Trophoblast cell (in vitro differentiated cells and primary cell): ENCODE results near the gene CYP4A22.

ENCODE experiments used
- DNase-seq, 2 donors: peaks; one replicate each; pipeline ENCODE4 v3.0.0-alpha.2; 2016
- H2AFZ ChIP-seq: 2 replicates; pipeline ENCODE4 v1.6.1; 2013; ENCODE audit warnings: low read length, moderate library complexity, mild to moderate bottlenecking; ENCODE audit not compliant: insufficient read depth, poor library complexity
- H2AK5ac ChIP-seq: 2 replicates; pipeline ENCODE4 v1.6.1; 2013; ENCODE audit warnings: mild to moderate bottlenecking, low read length
- H2BK120ac ChIP-seq: 2 replicates; pipeline ENCODE4 v1.6.1; 2013; ENCODE audit warnings: low read length, mild to moderate bottlenecking, moderate library complexity; ENCODE audit not compliant: insufficient read depth, poor library complexity
- H2BK12ac ChIP-seq: 2 replicates; pipeline ENCODE4 v1.6.1; 2013; ENCODE audit warnings: mild to moderate bottlenecking, low read length, moderate library complexity
- H2BK5ac ChIP-seq: 2 replicates; pipeline ENCODE4 v1.6.1; 2013; ENCODE audit warnings: low read length, low read depth, moderate library complexity, mild to moderate bottlenecking; ENCODE audit not compliant: poor library complexity
- H3K14ac ChIP-seq: 2 replicates; pipeline ENCODE4 v1.6.1; 2013; ENCODE audit warnings: mild to moderate bottlenecking, low read length
- H3K18ac ChIP-seq: 2 replicates; pipeline ENCODE4 v1.6.1; 2013; ENCODE audit warnings: mild to moderate bottlenecking, low read length
- H3K23ac ChIP-seq: 2 replicates; pipeline ENCODE4 v1.6.1; 2013; ENCODE audit warnings: low read length
- H3K27ac ChIP-seq: 2 replicates; pipeline ENCODE4 v1.5.1; 2013; ENCODE audit warnings: low read depth, mild to moderate bottlenecking, inconsistent platforms, low read length, moderate library complexity
- H3K27me3 ChIP-seq: 2 replicates; pipeline ENCODE4 v1.6.1; 2013; ENCODE audit warnings: inconsistent platforms, mild to moderate bottlenecking, low read length, moderate library complexity; ENCODE audit not compliant: insufficient read depth
- H3K36me3 ChIP-seq, 2 experiments: 1 replicate in 1 of 2; 2 replicates in 1 of 2; pipeline ENCODE4 v1.6.1; 2013; ENCODE audit warnings: low read length in 2 of 2, mild to moderate bottlenecking in 2 of 2, moderate library complexity in 1 of 2; ENCODE audit not compliant: insufficient read depth in 2 of 2, control insufficient read depth in 1 of 2
- H3K4ac ChIP-seq: 2 replicates; pipeline ENCODE4 v1.6.1; 2013; ENCODE audit warnings: low read depth, mild to moderate bottlenecking, low read length, moderate library complexity
- H3K4me1 ChIP-seq, 2 experiments: 1 replicate in 1 of 2; 2 replicates in 1 of 2; pipeline ENCODE4 v1.6.1; 2013; ENCODE audit warnings: low read length in 2 of 2, mild to moderate bottlenecking in 2 of 2, moderate library complexity in 1 of 2; ENCODE audit not compliant: insufficient read depth in 2 of 2, control insufficient read depth in 1 of 2
- H3K4me2 ChIP-seq: 2 replicates; pipeline ENCODE4 v1.6.1; 2013; ENCODE audit warnings: inconsistent platforms, mild to moderate bottlenecking, low read length, moderate library complexity
- H3K4me3 ChIP-seq: 2 replicates; pipeline ENCODE4 v1.5.1; 2013; ENCODE audit warnings: mild to moderate bottlenecking, low read depth, low read length, inconsistent platforms
- H3K79me1 ChIP-seq: one replicate; pipeline ENCODE4 v1.6.1; 2013; ENCODE audit warnings: low read length
- H3K79me2 ChIP-seq: 2 replicates; pipeline ENCODE4 v1.6.1; 2013; ENCODE audit warnings: low read length, mild to moderate bottlenecking; ENCODE audit not compliant: control insufficient read depth, insufficient read depth, poor library complexity
- H3K9ac ChIP-seq: 2 replicates; pipeline ENCODE4 v1.6.1; 2013; ENCODE audit warnings: mild to moderate bottlenecking, low read length
- H3K9me3 ChIP-seq: 2 replicates; pipeline ENCODE4 v1.6.1; 2013; ENCODE audit warnings: low read depth, mild to moderate bottlenecking, control low read depth, inconsistent platforms, low read length; ENCODE audit not compliant: insufficient read depth
- H4K12ac ChIP-seq: 2 replicates; pipeline ENCODE4 v1.6.1; 2013; ENCODE audit warnings: low read depth, mild to moderate bottlenecking, low read length, moderate library complexity
- H4K8ac ChIP-seq: 2 replicates; pipeline ENCODE4 v1.6.1; 2013; ENCODE audit warnings: low read depth, mild to moderate bottlenecking, low read length, moderate library complexity
- H4K91ac ChIP-seq: one replicate; pipeline ENCODE4 v1.6.1; 2013; ENCODE audit warnings: low read depth, mild to moderate bottlenecking, low read length, moderate library complexity
- WGBS: extraction: QIAGEN DNeasy Blood & Tissue Kit; methylation state at CpG from one replicate; pipeline ENCODE4 v1.1.7; 2013; ENCODE audit warnings: missing lambda C conversion rate; ENCODE audit not compliant: insufficient read length, insufficient coverage; ENCODE audit errors: extremely low coverage; 5-methylcytosine and 5-hydroxymethylcytosine counted together

Gene CYP4A22

DNA sequence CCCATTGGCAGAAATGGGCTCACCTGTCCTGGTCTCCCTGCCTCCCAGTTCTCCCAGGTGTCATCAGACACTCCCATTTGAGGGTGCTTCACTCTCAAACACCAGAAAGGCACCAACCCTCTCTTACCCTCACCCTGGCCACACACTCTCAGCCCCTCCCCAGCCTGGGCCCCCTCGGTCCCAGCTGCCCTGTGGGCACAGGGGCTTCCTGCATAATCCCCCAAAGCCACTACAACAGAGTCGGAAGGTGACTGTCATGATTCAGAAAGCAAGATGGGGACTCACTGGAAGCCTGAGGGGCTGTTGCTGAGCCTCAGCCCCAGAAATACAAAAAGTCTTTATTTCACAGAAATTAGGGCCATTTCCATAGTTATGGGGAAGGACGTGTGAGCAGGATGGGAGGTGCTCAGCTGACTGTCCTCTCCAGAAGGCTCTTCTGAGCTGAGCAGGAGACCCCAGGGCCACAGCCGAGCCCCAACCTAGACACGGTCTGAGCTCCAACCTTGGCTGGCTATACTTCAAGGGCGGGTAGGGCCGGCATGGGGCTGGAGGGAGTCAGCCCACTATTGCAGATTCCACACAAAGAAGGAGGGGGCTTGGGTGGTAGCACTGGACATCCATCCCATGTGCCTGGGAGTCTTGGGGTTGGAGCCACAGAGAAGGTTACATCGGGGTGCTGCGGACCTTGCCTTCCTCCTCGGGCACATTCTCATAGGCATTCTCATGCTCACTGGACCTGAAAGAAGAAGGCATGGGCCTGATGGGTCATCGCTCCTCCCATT lies 46.3 kb downstream of the CYP4A22 start:
- Histone ChIP-seq H2AK5ac (no peak overlapping the region), H4K8ac (no peak overlapping the region)

DNA sequence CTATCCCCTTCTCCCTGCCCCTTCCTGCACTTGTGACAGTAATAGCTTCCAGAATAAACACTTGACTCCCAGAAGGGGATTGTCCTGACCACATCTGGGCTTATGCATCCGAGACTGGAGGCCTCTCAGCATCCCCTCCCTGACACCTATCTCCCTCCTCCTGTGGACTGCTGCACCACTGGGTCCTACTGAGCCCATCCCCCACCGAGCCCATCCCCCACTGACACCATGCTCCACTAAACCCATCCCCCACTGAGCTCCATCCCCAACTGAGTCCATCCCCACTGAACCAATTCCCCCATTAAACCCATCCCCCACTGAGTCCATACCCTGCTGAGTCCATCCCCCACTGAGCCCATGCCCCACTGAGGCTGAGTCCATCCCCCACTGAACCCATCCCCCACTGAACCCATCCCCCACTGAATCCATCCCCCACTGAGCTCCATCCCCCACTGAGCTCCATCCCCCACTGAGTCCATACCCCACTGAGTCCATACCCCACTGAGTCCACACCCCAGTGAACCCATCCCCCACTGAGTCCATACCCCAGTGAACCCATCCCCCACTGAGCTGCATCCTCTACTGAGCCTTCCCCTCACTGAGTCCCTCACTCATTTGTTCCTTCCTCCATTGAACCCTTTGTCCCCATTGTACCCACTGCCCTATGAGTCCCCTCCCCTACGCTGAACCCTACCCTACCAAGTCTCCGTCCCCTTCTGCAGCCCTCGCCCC lies 47.0 kb downstream of the CYP4A22 start:
- no peak overlapping the region for H2AK5ac ChIP-seq
- DNase-seq, result no peak
- no peak overlapping the region for H3K14ac ChIP-seq
- H3K27me3 ChIP-seq, result no peaks in the 10 kb centered on the region
- H4K8ac ChIP-seq, result no peak overlapping the region
- no peak overlapping the region for H2BK120ac ChIP-seq
- H2BK12ac ChIP-seq, result no peak overlapping the region
- H3K79me1 ChIP-seq, result no peaks in the 10 kb centered on the region
- no peak overlapping the region for H4K91ac ChIP-seq
- WGBS, result no CpG with 5 or more reads among the region's 5 CpGs
- no peak overlapping the region for H3K9ac ChIP-seq
- no peaks in the 10 kb centered on the region for H3K36me3 ChIP-seq
- no peaks in the 10 kb centered on the region for H3K79me2 ChIP-seq
- H2AFZ ChIP-seq, result no peak overlapping the region
- peaks cover 0 to 3% of the 10 kb centered on the region in 2 experiments for H3K4me1 ChIP-seq
- H3K9me3 ChIP-seq, result peaks cover 5% of the 10 kb centered on the region
- H2BK5ac ChIP-seq, result no peak overlapping the region
- H3K18ac ChIP-seq, result no peak overlapping the region
- no peak overlapping the region for H3K4me3 ChIP-seq
- no peak overlapping the region for H3K4me2 ChIP-seq
- no peak overlapping the region for H3K23ac ChIP-seq
- no peak overlapping the region for H3K27ac ChIP-seq
- no peak overlapping the region for H3K4ac ChIP-seq
- H4K12ac ChIP-seq, result no peak overlapping the region

More for the DNA sequence above, 46.3 kb downstream of the CYP4A22 start:
- no peak for DNase-seq
- no peak overlapping the region for H3K9ac ChIP-seq
- H2AFZ ChIP-seq, result no peak overlapping the region
- H3K4me1 ChIP-seq, result peaks cover 0 to 3% of the 10 kb centered on the region in 2 experiments
- no peak overlapping the region for H2BK120ac ChIP-seq
- H3K18ac ChIP-seq, result no peak overlapping the region
- H3K4me2 ChIP-seq, result no peak overlapping the region
- H3K9me3 ChIP-seq, result peaks cover 5% of the 10 kb centered on the region
- no peaks in the 10 kb centered on the region for H3K27me3 ChIP-seq
- H2BK5ac ChIP-seq, result no peak overlapping the region
- H3K23ac ChIP-seq, result no peak overlapping the region
- no peak overlapping the region for H4K12ac ChIP-seq
- H2BK12ac ChIP-seq, result no peak overlapping the region
- H4K91ac ChIP-seq, result no peak overlapping the region
- no peaks in the 10 kb centered on the region for H3K79me1 ChIP-seq
- no peak overlapping the region for H3K4ac ChIP-seq
- no CpG with 5 or more reads among the region's 11 CpGs for WGBS
- no peak overlapping the region for H3K4me3 ChIP-seq
- H3K36me3 ChIP-seq, result no peaks in the 10 kb centered on the region
- H3K27ac ChIP-seq, result no peak overlapping the region
- no peak overlapping the region for H3K14ac ChIP-seq
- no peaks in the 10 kb centered on the region for H3K79me2 ChIP-seq

DNA sequence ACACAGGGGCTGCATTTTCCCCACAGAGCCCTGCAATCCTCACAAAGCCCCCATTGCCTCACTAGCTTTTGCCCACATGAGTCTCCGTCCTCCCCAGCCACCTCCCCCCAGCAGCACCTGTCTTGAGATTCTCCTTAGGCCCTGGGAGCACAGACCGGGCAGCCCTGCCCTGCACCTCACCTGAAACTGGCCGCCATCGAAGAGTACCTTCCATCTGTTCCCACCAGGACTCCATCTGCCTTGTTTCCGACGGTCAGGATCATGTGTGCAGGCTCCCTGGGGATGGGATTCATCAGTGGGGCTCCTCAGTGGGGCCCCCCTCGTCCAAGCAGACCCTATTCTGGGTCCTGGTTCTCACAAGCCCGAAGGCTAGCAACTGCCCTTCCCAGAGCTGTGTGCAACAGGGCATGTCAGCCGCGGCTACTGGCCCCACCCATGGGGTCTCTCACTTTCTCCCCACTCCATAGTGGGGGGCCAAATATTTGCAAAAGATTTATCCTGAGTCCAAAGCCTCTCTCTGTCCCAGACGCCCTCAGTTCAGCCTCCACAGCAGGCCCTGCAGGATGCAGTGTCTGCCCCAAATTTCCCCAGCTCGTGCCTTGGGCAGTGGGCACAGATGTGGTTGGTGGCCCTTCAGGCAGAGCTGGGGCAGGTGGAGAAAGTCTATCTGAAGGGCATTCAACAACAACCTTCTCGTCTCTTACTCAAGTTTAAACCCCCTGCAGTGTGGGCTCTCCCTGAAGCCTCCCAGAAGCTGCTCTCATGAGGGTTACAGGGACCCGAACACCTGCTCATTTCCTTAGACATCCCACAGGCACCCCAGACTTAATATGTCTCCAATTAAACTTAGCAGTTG lies 47.8 kb downstream of the CYP4A22 start:
- Histone ChIP-seq H3K9me3 (peaks cover 5% of the 10 kb centered on the region), H3K27ac (no peak overlapping the region), H3K79me2 (no peaks in the 10 kb centered on the region), H3K36me3 (no peaks in the 10 kb centered on the region), H2AFZ (no peak overlapping the region), H3K18ac (no peak overlapping the region), H2AK5ac (no peak overlapping the region), H3K4me2 (no peak overlapping the region), H3K4ac (no peak overlapping the region), H4K8ac (no peak overlapping the region), H2BK5ac (no peak overlapping the region), H3K79me1 (no peaks in the 10 kb centered on the region), H3K23ac (no peak overlapping the region), H3K14ac (no peak overlapping the region), H3K27me3 (no peaks in the 10 kb centered on the region), H3K9ac (no peak overlapping the region), H3K4me1 (no peaks in the 10 kb centered on the region), H4K12ac (no peak overlapping the region), H2BK12ac (no peak overlapping the region), H4K91ac (no peak overlapping the region), H3K4me3 (no peak overlapping the region), H2BK120ac (no peak overlapping the region)
- WGBS, result no CpG with 5 or more reads among the region's 14 CpGs
- DNase-seq, result no peak
